MM.1S (cell line): ENCODE results near the gene TOMT.
A peak's percentile ranks its signal among the peaks of the same experiment; 100 is the strongest.

Experiments
- DNase-seq: peaks from one replicate; pipeline ENCODE4 v3.0.0-alpha.2; 2015
- H2AFZ ChIP-seq: fragments of 300-600 bp; sonication (generic); 2 replicates; pipeline ENCODE4 v1.6.0; 2016; ENCODE audit warnings: antibody characterized with exemption, low read length
- H3F3A ChIP-seq: fragments of 300-600 bp; sonication (generic); 2 replicates; pipeline ENCODE4 v1.6.1; 2016; ENCODE audit warnings: mild to moderate bottlenecking, antibody characterized with exemption, low read length, moderate library complexity, mixed read lengths; ENCODE audit not compliant: insufficient read depth
- H3K27ac ChIP-seq: fragments of 300-600 bp; sonication (generic); 2 replicates; pipeline ENCODE4 v1.5.1; 2016; ENCODE audit warnings: mild to moderate bottlenecking, low read length
- H3K27me3 ChIP-seq: fragments of 300-600 bp; sonication (generic); replicated peaks from 2 replicates; pipeline ENCODE4 v1.6.0; 2016; ENCODE audit warnings: low read length; ENCODE audit not compliant: insufficient read depth
- H3K36me3 ChIP-seq: fragments of 300-600 bp; sonication (generic); replicated peaks from 2 replicates; pipeline ENCODE4 v1.6.1; 2016; ENCODE audit warnings: mild to moderate bottlenecking, low read length, mixed read lengths; ENCODE audit not compliant: insufficient read depth
- H3K4me1 ChIP-seq: fragments of 300-600 bp; sonication (generic); 2 replicates; pipeline ENCODE4 v1.6.1; 2016; ENCODE audit warnings: low read length, mixed read lengths
- H3K4me2 ChIP-seq: fragments of 300-600 bp; sonication (generic); 2 replicates; pipeline ENCODE4 v1.6.0; 2016; ENCODE audit warnings: low read depth, low read length
- H3K4me3 ChIP-seq: fragments of 300-600 bp; sonication (generic); 2 replicates; pipeline ENCODE4 v1.5.1; 2016; ENCODE audit warnings: low read length, mixed read lengths
- H3K79me2 ChIP-seq: fragments of 300-600 bp; sonication (generic); 2 replicates; pipeline ENCODE4 v1.6.1; 2016; ENCODE audit warnings: mixed run types, low read length, mixed read lengths
- H3K9ac ChIP-seq: fragments of 300-600 bp; sonication (generic); 2 replicates; pipeline ENCODE4 v1.6.1; 2016; ENCODE audit warnings: low read length, mixed read lengths
- H3K9me2 ChIP-seq: fragments of 300-600 bp; sonication (generic); replicated peaks from 2 replicates; pipeline ENCODE4 v1.6.1; 2016; ENCODE audit warnings: mild to moderate bottlenecking, low read length, mixed read lengths; ENCODE audit not compliant: insufficient read depth
- H3K9me3 ChIP-seq: fragments of 300-600 bp; sonication (generic); replicated peaks from 2 replicates; pipeline ENCODE4 v1.6.1; 2016; ENCODE audit warnings: mild to moderate bottlenecking, low read length, mixed read lengths; ENCODE audit not compliant: insufficient read depth
- H4K20me1 ChIP-seq: fragments of 300-600 bp; sonication (generic); 2 replicates; pipeline ENCODE4 v1.6.1; 2016; ENCODE audit warnings: mild to moderate bottlenecking, low read length, moderate library complexity, mixed read lengths; ENCODE audit not compliant: insufficient read depth
- EZH2 ChIP-seq: fragments of 300-600 bp; sonication (generic); optimal IDR thresholded peaks from 2 replicates; pipeline ENCODE3; 2017; ENCODE audit warnings: low read depth, mild to moderate bottlenecking, antibody characterized with exemption, low read length, mixed read lengths
- EZH2phosphoT487 ChIP-seq: fragments of 300-600 bp; sonication (generic); IDR thresholded peaks from 2 replicates; pipeline ENCODE4 v1.6.1; 2018; ENCODE audit warnings: antibody characterized with exemption, low read length
- TF ChIP-seq, protein P1 (sequence below): fragments of 300-600 bp; sonication (generic); IDR thresholded peaks from 2 replicates; pipeline ENCODE4 v1.5.1; 2016; ENCODE audit warnings: antibody characterized with exemption, low read length, mixed read lengths

The TOMT gene

DNA sequence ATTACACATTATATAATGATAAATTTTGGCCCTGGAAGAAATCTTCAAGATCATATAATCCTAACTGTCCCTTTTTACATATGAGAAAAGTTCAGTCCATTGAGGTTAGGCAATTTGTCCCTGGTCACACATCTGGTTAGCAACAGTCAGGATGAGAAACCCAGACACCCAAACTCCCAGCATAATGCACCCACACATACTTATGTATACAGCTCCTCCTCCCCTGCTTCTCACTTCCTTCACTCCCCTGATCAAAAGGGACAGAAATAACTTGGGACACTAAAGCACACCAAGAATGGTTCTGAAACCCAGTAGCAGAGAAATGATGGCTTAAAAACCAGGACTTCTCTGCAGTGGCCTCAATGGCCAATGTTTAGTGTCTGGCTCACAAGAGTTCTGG, 36.5 kb upstream of the TOMT start:
- H3K9ac ChIP-seq = peak overlapping the region; percentile 17; the same call in 1 of the 2 replicates
- peak overlapping the region; percentile 58; the same call in 1 of the 2 replicates for H3K27ac ChIP-seq
- no peak overlapping the region; the same call in 1 of the 2 replicates for H3K4me3 ChIP-seq
- H3K4me2 ChIP-seq = peak overlapping the region; percentile 44
- H3K9me3 ChIP-seq = no peaks in the 10 kb centered on the region
- H3K79me2 ChIP-seq = peaks cover 99% of the 10 kb centered on the region
- H3K9me2 ChIP-seq = no peaks in the 10 kb centered on the region
- no peaks in the 10 kb centered on the region for H3K27me3 ChIP-seq
- peaks cover 4% of the 10 kb centered on the region; the same call in 1 of the 2 replicates for H4K20me1 ChIP-seq
- peaks cover 38% of the 10 kb centered on the region for H3F3A ChIP-seq
- no peak for DNase-seq
- H3K4me1 ChIP-seq = peaks cover 43% of the 10 kb centered on the region
- no peaks in the 10 kb centered on the region for H3K36me3 ChIP-seq
- no peak for TF ChIP-seq EZH2
- TF ChIP-seq EZH2phosphoT487 = no peak
- TF ChIP-seq, protein P1, sequence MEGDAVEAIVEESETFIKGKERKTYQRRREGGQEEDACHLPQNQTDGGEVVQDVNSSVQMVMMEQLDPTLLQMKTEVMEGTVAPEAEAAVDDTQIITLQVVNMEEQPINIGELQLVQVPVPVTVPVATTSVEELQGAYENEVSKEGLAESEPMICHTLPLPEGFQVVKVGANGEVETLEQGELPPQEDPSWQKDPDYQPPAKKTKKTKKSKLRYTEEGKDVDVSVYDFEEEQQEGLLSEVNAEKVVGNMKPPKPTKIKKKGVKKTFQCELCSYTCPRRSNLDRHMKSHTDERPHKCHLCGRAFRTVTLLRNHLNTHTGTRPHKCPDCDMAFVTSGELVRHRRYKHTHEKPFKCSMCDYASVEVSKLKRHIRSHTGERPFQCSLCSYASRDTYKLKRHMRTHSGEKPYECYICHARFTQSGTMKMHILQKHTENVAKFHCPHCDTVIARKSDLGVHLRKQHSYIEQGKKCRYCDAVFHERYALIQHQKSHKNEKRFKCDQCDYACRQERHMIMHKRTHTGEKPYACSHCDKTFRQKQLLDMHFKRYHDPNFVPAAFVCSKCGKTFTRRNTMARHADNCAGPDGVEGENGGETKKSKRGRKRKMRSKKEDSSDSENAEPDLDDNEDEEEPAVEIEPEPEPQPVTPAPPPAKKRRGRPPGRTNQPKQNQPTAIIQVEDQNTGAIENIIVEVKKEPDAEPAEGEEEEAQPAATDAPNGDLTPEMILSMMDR = no peak
- no peak overlapping the region for H2AFZ ChIP-seq

DNA sequence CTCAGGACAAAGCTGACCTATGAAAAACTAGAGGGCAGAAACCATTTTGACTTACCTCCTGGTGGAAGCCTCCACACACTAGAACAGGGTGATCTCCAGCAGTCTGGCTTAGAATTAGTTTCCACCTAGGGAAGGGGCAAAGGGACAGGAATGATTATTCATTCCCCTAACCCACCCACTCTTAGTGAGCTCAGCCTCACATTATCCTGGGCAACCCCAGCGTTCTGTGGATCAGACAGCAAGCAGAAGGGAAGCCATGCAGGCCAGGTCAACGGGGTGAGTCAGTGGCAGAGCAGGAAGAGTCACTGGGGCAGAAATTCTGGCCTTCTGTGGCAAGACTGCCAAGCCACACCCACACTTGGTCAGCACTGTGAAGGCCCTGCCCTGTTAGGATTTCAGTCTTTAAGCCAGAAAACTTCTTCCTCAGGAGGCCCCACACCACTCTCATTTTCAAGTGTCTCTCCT, 35.9 kb upstream of the TOMT start:
- no peak for TF ChIP-seq EZH2
- TF ChIP-seq EZH2phosphoT487 = no peak
- TF ChIP-seq, protein P1 = no peak
- Histone ChIP-seq H3K27me3 (no peaks in the 10 kb centered on the region), H2AFZ (no peak overlapping the region), H3K4me3 (peak overlapping the region; percentile 9; the same call in 1 of the 2 replicates), H3F3A (peaks cover 38% of the 10 kb centered on the region), H3K9ac (peak overlapping the region; percentile 17; the same call in 1 of the 2 replicates), H3K79me2 (peaks cover 98% of the 10 kb centered on the region), H3K9me2 (no peaks in the 10 kb centered on the region), H3K9me3 (no peaks in the 10 kb centered on the region), H4K20me1 (peaks cover 4% of the 10 kb centered on the region; the same call in 1 of the 2 replicates), H3K36me3 (no peaks in the 10 kb centered on the region), H3K27ac (peak overlapping the region; percentile 58; the same call in 1 of the 2 replicates), H3K4me2 (peak overlapping the region; percentile 44), H3K4me1 (peaks cover 43% of the 10 kb centered on the region)
- peak; percentile 64 for DNase-seq

DNA sequence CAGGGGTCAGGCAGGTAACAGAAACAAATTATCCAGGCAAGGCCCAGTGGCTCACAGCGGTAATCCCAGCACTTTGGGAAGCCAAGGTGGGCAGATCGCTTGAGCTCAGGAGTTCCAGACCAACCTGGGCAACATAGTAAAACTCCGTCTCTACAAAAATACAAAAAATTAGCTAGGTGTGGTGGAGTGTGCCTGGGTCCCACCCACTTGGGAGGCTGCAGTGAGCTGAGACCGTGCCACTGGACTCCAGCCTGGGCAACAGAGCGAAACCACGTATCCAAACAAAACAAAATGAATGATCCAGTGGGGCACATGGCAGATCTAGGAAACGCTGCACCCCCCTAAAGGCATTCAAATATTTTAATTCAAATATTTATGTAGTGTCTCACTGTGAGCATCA, 35.2 kb upstream of the TOMT start:
- Histone ChIP-seq H3K36me3 (no peaks in the 10 kb centered on the region), H3K27me3 (no peaks in the 10 kb centered on the region), H3K4me1 (peaks cover 43% of the 10 kb centered on the region), H3K9ac (no peak overlapping the region), H3K79me2 (peaks cover 99% of the 10 kb centered on the region), H4K20me1 (peaks cover 4% of the 10 kb centered on the region; the same call in 1 of the 2 replicates), H2AFZ (no peak overlapping the region), H3K9me2 (no peaks in the 10 kb centered on the region), H3K4me2 (peak overlapping the region; percentile 44; the same call in 1 of the 2 replicates), H3K9me3 (no peaks in the 10 kb centered on the region), H3F3A (peaks cover 38% of the 10 kb centered on the region), H3K27ac (peak overlapping the region; percentile 58; the same call in 1 of the 2 replicates), H3K4me3 (no peak overlapping the region)
- DNase-seq = no peak
- TF ChIP-seq, protein P1 = no peak
- TF ChIP-seq EZH2 (no peak), EZH2phosphoT487 (no peak)
